Parathyroid adenoma (tissue), 2 donors: ENCODE results near the gene MMP17.

Source experiments
- H2AFZ ChIP-seq: fragments of 300-600 bp; sonication (generic); one replicate; pipeline ENCODE4 v1.7.0; 2017; ENCODE audit warnings: antibody characterized with exemption, mild to moderate bottlenecking
- H3K27ac ChIP-seq: fragments of 300-600 bp; sonication (generic); one replicate; pipeline ENCODE4 v1.7.0; 2017
- H3K27me3 ChIP-seq: fragments of 300-600 bp; sonication (generic); one replicate; pipeline ENCODE4 v1.7.0; 2017; ENCODE audit warnings: low read length; ENCODE audit not compliant: control insufficient read depth, insufficient read depth
- H3K36me3 ChIP-seq: fragments of 300-600 bp; sonication (generic); one replicate; pipeline ENCODE4 v1.7.0; 2017; ENCODE audit warnings: low read length; ENCODE audit not compliant: control insufficient read depth, insufficient read depth
- H3K4me1 ChIP-seq: fragments of 300-600 bp; sonication (generic); one replicate; pipeline ENCODE4 v1.7.0; 2017; ENCODE audit warnings: control low read depth
- H3K4me2 ChIP-seq: fragments of 300-600 bp; sonication (generic); one replicate; pipeline ENCODE4 v1.7.0; 2017; ENCODE audit warnings: low read length
- H3K4me3 ChIP-seq: fragments of 300-600 bp; sonication (generic); one replicate; pipeline ENCODE4 v1.7.0; 2017; ENCODE audit warnings: low read depth, low read length
- H3K79me2 ChIP-seq: fragments of 300-600 bp; sonication (generic); one replicate; pipeline ENCODE4 v1.7.0; 2017; ENCODE audit warnings: control low read depth
- H3K9ac ChIP-seq: fragments of 300-600 bp; sonication (generic); one replicate; pipeline ENCODE4 v1.7.0; 2017; ENCODE audit warnings: mild to moderate bottlenecking
- H3K9me3 ChIP-seq: fragments of 300-600 bp; sonication (generic); one replicate; pipeline ENCODE4 v1.7.0; 2017; ENCODE audit warnings: low read length; ENCODE audit not compliant: control insufficient read depth
- TF ChIP-seq, protein P1 (sequence below): fragments of 300-600 bp; sonication (generic); IDR thresholded peaks from one replicate; pipeline ENCODE4 v1.7.0; 2017; ENCODE audit warnings: antibody characterized with exemption, mild to moderate bottlenecking
- donor health status: primary hyperparathyroidism.

Gene MMP17

DNA sequence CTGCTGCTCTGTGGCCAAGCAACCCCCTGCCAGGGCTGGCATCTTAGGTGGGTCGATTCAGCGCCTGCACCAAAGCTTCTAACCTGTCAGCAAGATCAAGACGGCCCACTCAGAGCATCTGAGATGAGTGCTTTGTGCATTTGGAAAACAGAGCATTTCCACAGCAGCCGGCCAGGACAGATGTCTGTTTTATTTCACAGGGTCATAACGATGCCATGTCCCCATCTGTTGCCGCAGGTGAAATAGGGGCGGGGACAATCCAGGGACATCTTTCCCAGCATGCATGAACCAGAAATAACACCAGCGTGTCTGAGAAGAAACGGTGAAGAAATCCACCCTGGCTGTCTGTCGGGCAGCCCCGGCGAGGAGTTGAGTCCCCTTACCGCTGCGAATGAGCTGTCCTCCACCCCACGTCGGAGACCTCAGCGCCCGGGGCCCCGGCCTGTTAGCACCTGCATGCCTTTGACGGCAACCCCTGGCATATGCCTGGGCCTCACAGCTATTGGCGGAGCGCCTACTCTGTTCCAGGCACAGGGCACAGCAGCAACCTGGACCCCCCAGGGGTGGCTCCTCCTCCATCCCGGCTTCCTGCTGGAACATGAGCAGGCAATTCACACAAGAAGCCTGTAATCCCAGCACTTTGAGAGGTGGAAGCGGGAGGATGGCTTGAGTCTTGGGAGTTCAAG, 35.7 kb downstream of the MMP17 start:
- H3K36me3 ChIP-seq = no peaks in the 10 kb centered on the region
- no peak overlapping the region for H2AFZ ChIP-seq
- H3K4me2 ChIP-seq = no peak overlapping the region
- no peaks in the 10 kb centered on the region for H3K9me3 ChIP-seq
- H3K4me1 ChIP-seq = no peaks in the 10 kb centered on the region
- no peak overlapping the region for H3K9ac ChIP-seq
- H3K79me2 ChIP-seq = no peaks in the 10 kb centered on the region
- no peaks in the 10 kb centered on the region for H3K27me3 ChIP-seq
- H3K27ac ChIP-seq = no peak overlapping the region
- TF ChIP-seq, protein P1, sequence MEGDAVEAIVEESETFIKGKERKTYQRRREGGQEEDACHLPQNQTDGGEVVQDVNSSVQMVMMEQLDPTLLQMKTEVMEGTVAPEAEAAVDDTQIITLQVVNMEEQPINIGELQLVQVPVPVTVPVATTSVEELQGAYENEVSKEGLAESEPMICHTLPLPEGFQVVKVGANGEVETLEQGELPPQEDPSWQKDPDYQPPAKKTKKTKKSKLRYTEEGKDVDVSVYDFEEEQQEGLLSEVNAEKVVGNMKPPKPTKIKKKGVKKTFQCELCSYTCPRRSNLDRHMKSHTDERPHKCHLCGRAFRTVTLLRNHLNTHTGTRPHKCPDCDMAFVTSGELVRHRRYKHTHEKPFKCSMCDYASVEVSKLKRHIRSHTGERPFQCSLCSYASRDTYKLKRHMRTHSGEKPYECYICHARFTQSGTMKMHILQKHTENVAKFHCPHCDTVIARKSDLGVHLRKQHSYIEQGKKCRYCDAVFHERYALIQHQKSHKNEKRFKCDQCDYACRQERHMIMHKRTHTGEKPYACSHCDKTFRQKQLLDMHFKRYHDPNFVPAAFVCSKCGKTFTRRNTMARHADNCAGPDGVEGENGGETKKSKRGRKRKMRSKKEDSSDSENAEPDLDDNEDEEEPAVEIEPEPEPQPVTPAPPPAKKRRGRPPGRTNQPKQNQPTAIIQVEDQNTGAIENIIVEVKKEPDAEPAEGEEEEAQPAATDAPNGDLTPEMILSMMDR = no peak
- H3K4me3 ChIP-seq = no peak overlapping the region

DNA sequence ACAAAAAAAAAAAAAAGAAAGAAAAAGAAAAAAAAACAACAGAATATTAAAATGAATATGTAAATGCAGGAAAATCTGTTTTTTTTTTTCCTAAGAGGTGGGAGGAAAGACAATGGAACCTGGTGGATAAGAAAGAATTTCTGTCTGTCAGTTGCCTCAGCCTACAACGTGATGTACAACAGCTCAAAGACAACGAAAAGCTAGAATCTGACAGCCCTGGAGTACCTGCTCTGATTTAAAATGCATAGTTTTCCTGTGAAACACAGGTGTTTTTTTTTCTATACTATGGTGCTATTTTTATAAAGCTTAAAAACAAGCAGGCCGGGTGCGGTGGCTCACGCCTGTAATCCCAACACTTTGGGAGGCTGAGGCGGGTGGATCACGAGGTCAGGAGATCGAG, 36.3 kb downstream of the MMP17 start:
- Histone ChIP-seq H3K79me2 (no peaks in the 10 kb centered on the region), H3K27me3 (no peaks in the 10 kb centered on the region), H2AFZ (no peak overlapping the region), H3K36me3 (no peaks in the 10 kb centered on the region), H3K9ac (no peak overlapping the region), H3K4me1 (no peaks in the 10 kb centered on the region), H3K4me3 (no peak overlapping the region), H3K27ac (no peak overlapping the region), H3K9me3 (no peaks in the 10 kb centered on the region), H3K4me2 (no peak overlapping the region)
- TF ChIP-seq, protein P1 = no peak

DNA sequence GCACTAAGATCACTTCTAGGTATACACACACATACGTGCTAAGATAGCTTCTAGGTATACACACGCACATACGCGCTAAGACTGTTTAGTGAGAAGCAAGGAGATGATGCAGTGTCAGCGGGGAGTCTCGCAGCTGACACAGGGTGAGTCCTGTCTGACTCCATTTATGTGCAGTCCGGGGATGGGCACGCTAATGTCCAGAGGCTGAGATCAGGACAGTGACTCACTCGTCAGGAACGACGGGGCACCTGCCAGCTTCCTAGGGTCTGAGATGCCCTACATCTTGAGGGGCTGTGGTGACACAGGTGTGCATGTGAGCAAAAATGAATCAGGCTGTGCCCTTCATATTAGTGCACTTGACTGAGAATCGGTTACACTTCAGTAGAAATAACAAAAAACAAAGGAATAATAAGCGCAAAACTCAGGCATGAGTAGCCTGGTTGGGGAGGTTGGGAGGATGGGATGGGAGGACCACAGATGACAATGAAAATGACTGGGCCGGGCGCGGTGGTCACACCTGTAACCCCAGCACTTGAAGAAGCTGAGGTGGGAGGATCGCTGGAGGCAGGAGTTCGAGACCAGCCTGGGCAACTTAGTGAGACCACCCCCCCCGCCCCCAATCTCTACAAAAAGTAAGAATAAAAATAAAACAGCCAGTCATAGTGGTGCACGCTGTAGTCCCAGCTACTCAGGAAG, 37.1 kb downstream of the MMP17 start:
- no peaks in the 10 kb centered on the region for H3K27me3 ChIP-seq
- TF ChIP-seq, protein P1 = no peak
- no peaks in the 10 kb centered on the region for H3K9me3 ChIP-seq

DNA sequence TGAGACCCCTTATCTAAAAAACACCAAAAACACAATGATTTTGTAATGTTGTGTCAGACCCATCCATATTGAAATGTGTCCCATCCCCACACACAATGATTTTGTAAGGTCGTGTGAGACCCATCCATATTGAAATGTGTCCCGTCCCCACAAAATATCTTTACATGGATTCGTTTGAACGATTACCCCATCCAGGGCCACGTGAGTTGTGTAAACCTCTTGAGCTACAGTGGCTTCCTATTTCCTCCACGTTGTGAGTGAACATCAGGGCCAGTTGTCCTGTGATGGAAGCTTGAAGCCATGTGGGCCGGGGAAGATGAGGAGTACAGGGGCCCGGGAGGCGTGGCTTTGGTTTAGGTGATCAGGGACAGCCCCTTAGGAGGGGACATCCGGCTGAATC, 39.3 kb downstream of the MMP17 start:
- Histone ChIP-seq H3K9me3 (no peaks in the 10 kb centered on the region), H3K4me2 (no peak overlapping the region), H3K9ac (no peak overlapping the region), H3K27me3 (no peaks in the 10 kb centered on the region), H3K36me3 (no peaks in the 10 kb centered on the region), H3K4me1 (no peaks in the 10 kb centered on the region), H2AFZ (no peak overlapping the region), H3K27ac (no peak overlapping the region), H3K79me2 (no peaks in the 10 kb centered on the region), H3K4me3 (no peak overlapping the region)
- TF ChIP-seq, protein P1 = no peak

More for the DNA sequence above, 37.1 kb downstream of the MMP17 start:
- Histone ChIP-seq H3K27ac (no peak overlapping the region), H3K4me1 (no peaks in the 10 kb centered on the region), H3K4me3 (no peak overlapping the region), H3K4me2 (no peak overlapping the region), H3K79me2 (no peaks in the 10 kb centered on the region), H3K9ac (no peak overlapping the region), H2AFZ (no peak overlapping the region), H3K36me3 (no peaks in the 10 kb centered on the region)
